SK-N-SH treated with all-trans-retinoic acid at 6 μM for 48 hours (cell line): ENCODE data around the gene B4GALNT4.

Experiments
- ISL1 ChIP-seq: fragments of 250-450 bp; sonication (Bioruptor Pico); IDR thresholded peaks from 2 replicates; pipeline ENCODE4 v2.1.2; 2022; ENCODE audit warnings: mild to moderate bottlenecking, moderate library complexity
- TOX ChIP-seq: fragments of 250-450 bp; sonication (Bioruptor Pico); IDR thresholded peaks from 2 replicates; pipeline ENCODE4 v1.8.0; 2021; ENCODE audit warnings: mild to moderate bottlenecking, moderate library complexity, borderline replicate concordance
- TF ChIP-seq, protein P1 (sequence below): fragments of 250-450 bp; sonication (Bioruptor Pico); IDR thresholded peaks from 2 replicates; pipeline ENCODE4 v1.8.0; 2021; ENCODE audit warnings: low read depth, mild to moderate bottlenecking, moderate library complexity, borderline replicate concordance

DNA sequence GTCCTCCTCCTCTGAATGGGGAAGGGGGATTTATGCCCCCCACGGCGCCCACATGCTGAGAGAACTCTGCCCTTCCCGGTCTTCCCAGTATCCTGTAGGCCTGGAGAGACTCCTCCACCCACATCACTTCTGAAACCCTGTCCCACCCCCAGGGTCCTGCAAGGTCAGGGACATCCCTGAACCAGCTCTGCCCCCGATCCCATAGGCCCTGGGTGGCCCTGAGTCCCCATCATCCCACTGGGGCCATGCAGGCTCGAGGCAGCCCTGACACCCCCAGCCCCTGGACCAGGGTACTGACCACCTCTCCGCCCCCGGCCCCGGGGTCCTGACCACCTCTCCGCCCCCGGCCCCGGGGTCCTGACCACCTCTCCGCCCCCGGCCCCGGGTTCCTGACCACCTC lies 11.7 kb downstream of the B4GALNT4 start:
- TF ChIP-seq ISL1 (CRISPR knock-in tag): no peak
- TF ChIP-seq, protein P1, sequence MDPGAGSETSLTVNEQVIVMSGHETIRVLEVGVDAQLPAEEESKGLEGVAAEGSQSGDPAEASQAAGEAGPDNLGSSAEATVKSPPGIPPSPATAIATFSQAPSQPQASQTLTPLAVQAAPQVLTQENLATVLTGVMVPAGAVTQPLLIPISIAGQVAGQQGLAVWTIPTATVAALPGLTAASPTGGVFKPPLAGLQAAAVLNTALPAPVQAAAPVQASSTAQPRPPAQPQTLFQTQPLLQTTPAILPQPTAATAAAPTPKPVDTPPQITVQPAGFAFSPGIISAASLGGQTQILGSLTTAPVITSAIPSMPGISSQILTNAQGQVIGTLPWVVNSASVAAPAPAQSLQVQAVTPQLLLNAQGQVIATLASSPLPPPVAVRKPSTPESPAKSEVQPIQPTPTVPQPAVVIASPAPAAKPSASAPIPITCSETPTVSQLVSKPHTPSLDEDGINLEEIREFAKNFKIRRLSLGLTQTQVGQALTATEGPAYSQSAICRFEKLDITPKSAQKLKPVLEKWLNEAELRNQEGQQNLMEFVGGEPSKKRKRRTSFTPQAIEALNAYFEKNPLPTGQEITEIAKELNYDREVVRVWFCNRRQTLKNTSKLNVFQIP (CRISPR knock-in tag): no peak
- TF ChIP-seq TOX (CRISPR knock-in tag): no peak
